MV-4-11 (cell line): ENCODE data around the gene NFATC2.
"Not testable (repeated sequence)": the region's sequence is repeated elsewhere in the genome, so short reads cannot be mapped to it uniquely, and the experiment has no call there.

Source experiments
- DNase-seq: peaks from one replicate; lab custom pipeline; 2025; lab: John Stamatoyannopoulos, UW

Gene NFATC2

GRCh38 chr20:51567622-51568021 is 25.1 kb upstream of the NFATC2 start:
- no peak for DNase-seq

GRCh38 chr20:51566594-51566993 is 24.1 kb upstream of the NFATC2 start:
- DNase-seq: no peak

GRCh38 chr20:51565298-51566144 is 23.0 kb upstream of the NFATC2 start:
- peak; percentile 14 for DNase-seq

GRCh38 chr20:51563486-51564332 is 21.2 kb upstream of the NFATC2 start:
- peak; percentile 31 for DNase-seq

- no peak for DNase-seq
Observed at GRCh38 chr20:51563174-51563485, 20.6 kb upstream of the NFATC2 start.

- no peak for DNase-seq
Observed at GRCh38 chr20:51562332-51563173, 20.0 kb upstream of the NFATC2 start.

- no peak for DNase-seq
Observed at GRCh38 chr20:51562027-51562331, 19.5 kb upstream of the NFATC2 start.

- no peak for DNase-seq
Observed at GRCh38 chr20:51560550-51561307, 18.2 kb upstream of the NFATC2 start.

- DNase-seq: no peak
Observed at GRCh38 chr20:51560042-51560441, 17.5 kb upstream of the NFATC2 start.

- no peak for DNase-seq
Observed at GRCh38 chr20:51554538-51555165, 12.1 kb upstream of the NFATC2 start.

- DNase-seq: no peak
Observed at GRCh38 chr20:51553897-51554486, 11.5 kb upstream of the NFATC2 start.

- DNase-seq: no peak
Observed at GRCh38 chr20:51551186-51551585, 8.7 kb upstream of the NFATC2 start.

- DNase-seq: no peak
Observed at GRCh38 chr20:51549474-51549873, 7.0 kb upstream of the NFATC2 start.

- no peak for DNase-seq
Observed at GRCh38 chr20:51547951-51548350, 5.4 kb upstream of the NFATC2 start.

- no peak for DNase-seq
Observed at GRCh38 chr20:51545515-51545914, 3.0 kb upstream of the NFATC2 start.

GRCh38 chr20:51543422-51543788 is 886 bp upstream of the NFATC2 start:
- no peak for DNase-seq

- peak; percentile 26 for DNase-seq
Observed at GRCh38 chr20:51542033-51542570, 417 bp downstream of the NFATC2 start.

GRCh38 chr20:51541189-51542032 is 1.1 kb downstream of the NFATC2 start:
- peak; percentile 85 for DNase-seq

- DNase-seq: no peak
Observed at GRCh38 chr20:51540580-51540979, 1.9 kb downstream of the NFATC2 start.

GRCh38 chr20:51540074-51540473 is 2.4 kb downstream of the NFATC2 start:
- not testable (repeated sequence) for DNase-seq
